SK-N-DZ (cell line): Measurements from ENCODE around the gene RPS6KA1.

ENCODE experiments used
- DNase-seq: peaks from one replicate; pipeline ENCODE4 v3.0.0-alpha.2; 2015; ENCODE audit warnings: low spot score

The RPS6KA1 gene

DNA sequence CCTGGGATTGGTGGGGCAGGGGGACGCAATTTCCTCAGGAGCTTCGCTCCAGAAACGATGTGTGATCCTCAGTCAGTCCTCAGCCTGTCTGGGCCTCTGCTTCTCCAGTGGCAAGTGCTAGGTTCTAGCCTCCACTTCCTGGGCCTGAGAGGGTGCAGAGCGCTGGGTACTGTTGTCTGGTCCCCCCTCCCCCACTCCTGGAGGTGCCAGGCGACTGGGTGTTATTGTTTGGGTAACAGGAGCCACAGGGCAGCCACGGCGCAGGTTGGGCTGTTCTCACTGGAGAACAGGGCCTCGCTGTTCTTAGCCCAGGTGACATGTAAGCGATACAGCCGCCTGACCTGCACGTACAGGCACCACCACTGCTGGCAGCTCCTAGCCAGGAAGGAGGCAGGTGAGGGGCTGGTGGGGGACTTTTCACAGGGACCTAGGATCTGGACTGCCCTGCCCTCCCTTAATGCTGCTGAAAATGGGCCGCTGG is 2.1 kb downstream of the RPS6KA1 start:
- no peak for DNase-seq

DNA sequence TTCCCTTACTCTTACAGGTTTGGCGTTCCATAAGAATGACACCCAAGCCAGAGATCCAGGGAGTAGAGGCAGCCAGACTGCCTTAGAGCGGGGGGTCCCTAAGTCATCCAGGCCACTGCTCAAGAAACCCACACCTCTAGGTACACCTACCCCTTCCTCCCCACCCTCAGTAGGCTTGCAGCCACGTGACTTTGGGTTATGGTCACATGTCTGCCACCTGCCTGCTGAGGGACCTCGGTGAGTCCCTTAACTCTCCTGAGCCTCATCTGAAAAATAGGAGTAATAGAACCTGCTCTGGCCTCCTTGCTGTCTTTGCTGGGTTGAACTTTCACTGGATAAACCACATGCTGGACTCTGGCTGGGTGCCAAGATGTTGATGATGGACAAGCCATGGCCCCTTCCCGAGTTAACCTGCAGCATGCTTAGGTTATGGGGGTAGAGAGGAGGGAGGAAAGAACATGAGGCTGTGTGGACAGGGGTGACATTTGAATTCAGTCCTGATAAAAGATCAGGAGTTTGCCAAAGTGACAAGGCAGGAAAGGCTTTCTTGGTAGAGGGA is 4.5 kb downstream of the RPS6KA1 start:
- no peak for DNase-seq

DNA sequence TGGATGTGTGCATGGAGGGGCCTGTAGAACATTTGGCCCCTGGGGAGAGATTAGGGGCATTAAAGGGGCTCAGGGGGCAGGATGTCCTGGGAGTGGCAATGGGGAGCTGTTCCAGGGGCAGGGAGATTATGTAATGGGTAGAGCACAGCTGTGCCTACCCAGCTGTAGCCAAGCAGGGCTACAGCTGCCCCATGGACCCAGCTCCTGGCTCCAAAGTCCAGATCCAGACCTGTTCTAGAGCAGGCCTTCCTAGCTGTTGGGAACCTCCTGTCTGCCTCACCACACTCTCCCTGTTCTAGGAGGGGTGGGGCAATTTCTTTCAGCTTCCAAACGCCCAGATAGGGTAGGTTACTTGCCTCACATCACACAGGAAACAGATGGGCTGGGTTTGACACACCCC is 5.6 kb downstream of the RPS6KA1 start:
- DNase-seq = no peak

DNA sequence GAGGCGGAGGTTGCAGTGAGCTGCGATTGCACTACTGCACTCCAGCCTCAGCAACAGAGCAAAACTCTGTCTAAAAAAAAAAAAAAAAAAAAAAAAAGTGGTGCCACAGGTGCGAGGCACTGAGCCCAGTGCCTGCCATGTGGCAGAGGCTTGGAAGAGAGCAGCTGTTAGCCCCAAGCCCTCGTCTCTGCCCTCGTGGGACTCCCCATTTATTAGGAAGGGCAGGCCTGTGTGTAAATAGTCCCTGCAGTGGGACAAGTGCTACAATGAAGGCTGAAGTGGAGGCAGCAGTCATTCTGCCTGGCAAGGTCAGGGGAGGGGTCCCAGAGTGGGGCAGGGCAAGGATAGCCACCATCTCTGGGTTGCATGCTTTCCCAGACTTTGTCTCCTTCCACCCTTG is 6.5 kb downstream of the RPS6KA1 start:
- no peak for DNase-seq

DNA sequence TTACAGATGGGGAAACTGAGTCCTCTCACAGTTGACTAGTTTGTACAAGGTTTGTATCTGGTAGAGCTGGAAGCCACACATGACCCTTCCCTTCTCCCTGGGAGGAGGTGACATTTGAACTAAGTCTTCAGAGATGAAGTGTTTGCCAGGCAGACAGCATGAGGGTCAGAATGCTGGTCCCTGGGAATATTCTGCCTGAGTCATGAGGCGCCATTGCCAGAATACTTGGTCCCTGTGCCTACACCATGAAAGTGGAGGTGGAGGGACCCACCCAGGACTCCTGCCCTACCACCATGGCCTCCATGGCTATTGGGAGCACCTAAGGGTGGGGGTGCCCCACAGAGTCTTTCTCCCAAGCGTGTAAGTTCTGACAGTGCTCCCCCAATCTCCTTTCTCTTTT is 7.0 kb downstream of the RPS6KA1 start:
- no peak for DNase-seq

DNA sequence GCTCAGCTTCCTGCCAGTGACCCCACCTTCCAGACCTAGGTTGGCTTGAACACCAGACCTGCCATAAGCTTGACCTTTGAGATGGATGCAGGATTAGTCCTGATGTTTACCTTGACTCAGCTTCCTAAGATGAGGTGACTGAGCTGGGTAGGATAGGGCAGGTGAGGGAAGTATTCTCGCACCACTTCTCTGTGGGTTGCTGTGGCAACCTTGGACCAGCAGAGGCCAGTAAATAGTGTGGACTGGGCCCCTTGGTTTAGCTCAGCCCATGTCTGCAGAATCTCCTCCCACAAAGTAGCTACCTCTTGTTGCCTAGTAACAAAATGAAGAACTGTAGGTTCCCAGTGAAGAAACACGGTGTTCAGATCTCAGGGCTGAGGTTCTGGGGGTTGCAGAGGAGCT is 8.4 kb downstream of the RPS6KA1 start:
- DNase-seq = no peak

DNA sequence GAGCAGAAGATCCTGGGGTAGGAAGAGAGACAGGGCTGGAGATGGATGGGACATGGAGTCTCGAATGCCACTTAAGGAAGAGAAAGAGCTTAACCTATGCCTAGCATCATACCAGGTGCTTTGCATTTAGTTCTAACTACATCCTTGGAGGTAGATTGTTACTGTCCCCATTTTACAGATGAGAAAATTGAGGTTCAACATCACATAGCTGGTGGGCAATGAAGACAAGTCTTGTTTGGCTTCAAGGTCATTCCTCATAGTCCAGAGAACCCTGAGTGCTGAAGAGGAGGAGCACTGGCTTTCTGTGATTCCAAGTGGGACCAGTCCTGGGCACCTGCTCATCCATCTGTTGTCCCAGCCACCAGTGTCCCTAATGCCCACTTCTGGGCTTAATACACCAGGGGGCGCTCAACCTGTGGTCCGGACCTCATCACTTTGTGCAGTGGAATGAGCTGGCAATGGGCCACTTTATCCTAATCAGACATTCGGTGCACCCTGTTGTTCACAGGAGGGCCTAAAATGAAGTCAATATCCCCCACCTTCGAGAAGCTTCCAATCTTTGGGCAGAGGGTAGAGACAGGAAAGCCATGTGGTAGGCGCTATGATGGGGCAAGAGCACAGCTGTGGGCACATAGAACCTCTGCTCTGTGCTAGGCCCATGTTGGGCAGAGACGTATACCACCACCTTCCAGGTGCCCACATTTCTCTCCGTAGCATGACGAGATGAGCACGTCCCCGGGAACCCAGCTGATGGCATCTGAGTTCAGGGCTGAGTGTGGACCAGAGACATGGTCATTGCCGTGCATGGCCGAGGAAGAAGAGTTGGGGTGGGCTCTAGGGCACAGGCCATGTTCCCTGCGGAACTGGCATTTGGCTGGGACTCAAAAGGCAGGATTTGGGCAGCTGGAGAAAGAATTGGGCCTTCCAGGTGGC is 9.2 kb downstream of the RPS6KA1 start:
- DNase-seq = peak; percentile 18

DNA sequence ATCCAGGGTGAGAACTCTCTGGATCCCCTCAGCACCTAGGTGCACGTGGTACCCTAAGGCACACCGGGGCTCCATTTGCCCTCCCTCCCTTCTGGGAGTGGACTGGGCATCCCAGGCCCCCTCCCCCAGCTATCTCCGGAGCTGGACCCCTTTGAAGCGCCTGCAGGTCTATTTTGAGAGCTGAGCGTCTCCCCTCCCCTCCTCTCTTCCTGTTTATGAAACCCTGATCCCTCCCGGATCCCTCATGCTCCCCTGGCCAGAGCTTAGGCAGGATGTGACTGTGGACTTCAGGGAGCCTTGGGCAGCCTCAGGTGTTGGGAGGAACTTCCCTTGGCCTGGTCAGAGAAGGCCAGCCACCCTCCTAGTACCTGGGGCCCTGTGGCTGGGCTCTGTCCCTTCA is 10.2 kb downstream of the RPS6KA1 start:
- no peak for DNase-seq

DNA sequence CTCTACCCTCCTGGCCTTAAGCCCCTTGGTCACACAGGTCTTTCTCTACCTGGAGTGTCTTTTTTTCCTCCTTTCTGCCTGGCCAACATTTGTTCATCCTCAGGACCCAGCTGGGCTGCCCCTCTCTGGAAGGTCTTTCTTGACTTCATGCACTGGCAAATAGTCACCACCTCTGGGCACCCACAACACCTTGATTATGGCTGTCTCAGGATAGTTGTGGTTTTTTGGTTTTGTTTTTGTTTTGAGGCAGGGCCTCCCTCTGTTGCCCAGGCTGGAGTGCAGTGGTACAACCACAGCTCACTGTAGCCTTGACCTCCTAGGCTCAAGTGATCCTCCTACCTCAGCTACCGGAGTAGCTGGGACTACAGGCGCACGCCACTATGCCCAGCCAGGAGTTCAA is 10.8 kb downstream of the RPS6KA1 start:
- DNase-seq = no peak

DNA sequence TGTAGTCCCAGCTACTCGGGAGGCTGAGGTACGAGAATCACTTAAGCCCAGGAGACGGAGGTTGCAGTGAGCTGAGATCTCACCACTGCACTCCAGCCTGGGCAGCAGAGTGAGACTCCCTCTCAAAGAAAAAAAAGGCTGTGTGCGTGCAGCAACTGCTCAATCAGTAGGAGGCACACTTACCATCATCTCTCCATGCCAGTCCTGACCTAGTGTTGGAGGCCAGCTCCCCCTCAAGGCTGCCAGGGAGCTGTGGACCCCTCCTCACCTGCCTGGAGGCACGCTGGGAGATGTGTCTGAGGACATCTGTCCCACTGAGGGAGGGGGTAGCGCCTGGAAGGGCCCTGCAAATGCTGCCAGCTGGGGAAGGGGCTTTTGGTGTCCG is 11.9 kb downstream of the RPS6KA1 start:
- DNase-seq = no peak

DNA sequence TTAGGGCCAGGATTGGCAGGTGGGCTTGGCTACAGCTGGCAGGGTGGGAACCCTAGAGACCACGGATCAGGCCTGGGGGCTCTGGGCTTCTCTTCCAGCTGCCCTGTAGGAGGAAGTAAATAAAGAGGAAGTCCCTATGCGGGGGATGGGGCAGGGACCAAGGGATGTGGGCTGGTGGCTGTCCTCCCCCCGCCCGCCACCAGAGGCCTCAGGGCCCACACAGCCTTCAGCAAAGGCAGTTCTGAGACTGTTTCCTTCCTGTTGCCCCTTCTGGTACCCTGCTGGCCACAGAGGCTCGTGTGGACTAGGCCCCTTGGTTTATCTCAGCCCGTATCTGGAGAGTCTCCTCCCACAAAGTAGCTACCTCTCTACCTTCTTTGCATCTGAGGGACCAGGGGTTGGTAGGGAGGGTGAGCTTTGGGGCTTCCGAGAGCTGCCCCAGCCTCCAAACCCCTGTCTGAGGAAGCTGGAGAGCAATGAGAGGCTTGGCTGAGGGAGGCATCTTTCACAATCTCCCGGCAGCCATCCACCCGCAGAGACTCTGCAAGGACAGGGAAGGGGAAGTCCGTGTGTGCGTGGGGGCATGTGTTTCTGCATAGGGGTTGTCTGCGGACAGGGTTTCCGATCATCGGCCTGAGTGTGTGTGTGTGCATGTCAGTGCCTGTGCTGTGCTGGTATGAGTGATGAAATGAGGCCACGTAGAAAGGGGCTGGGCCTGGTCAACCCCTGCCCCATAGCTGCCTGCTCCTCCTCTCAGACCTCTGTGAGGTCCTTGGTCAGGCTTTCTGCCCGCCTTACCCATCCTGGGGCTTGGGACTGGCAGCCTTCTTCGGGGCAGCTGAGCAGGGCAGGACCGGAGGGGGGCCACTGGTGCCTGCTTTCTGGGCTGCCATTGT is 12.5 kb downstream of the RPS6KA1 start:
- peak; percentile 63 for DNase-seq

DNA sequence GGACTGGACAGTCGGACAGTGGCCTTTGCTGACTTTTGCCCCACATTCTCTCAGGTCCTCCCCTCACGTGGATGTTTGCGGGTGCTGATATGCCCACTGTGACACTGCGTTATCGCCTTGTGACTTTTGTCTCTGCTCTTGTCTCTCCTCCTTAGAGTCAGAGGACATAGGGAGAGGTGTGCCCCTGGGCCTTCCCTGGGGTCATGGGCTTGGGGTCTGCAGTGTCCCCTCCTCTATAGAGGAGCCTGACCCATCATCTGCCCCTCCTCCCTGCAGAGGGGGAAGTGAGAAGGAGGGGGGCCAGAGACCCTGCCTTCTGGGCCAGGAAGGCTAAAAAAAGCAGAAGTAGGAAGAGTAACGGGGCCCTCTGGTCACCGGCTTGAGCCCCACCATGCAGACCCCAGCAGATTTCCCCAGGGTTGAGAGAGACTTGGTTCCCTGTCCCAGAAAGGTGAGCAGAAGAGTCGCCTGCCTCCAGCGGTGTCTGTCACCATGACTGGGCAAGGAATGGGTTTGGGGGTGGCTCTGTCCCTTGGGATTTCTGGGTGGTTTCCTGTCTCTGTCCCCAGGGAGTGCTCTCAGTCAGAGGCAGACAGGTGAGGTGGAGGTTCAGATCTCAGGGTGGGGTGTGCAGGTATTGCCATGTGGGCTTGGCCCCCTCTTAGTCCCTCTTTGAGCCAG is 13.3 kb downstream of the RPS6KA1 start:
- no peak for DNase-seq

DNA sequence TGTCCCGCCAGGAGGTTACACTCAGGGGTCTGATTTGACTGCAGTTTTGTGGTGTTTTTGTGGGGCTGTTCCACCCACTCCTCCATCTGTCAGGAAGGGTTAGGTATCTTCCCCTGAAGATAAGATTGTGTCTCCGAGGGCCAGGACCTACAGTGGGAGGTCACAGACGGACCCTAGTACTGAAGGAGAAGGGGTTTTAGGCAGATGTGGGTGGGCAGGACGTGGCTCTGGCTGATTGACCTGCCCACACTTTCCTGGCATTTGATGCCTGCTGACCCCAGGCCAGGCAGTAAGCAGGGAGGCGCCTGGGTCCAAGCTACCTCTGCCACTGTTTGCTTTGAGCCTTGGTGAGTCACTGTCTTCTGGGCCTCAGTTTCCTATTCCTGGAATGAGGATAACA is 13.9 kb downstream of the RPS6KA1 start:
- DNase-seq = no peak

DNA sequence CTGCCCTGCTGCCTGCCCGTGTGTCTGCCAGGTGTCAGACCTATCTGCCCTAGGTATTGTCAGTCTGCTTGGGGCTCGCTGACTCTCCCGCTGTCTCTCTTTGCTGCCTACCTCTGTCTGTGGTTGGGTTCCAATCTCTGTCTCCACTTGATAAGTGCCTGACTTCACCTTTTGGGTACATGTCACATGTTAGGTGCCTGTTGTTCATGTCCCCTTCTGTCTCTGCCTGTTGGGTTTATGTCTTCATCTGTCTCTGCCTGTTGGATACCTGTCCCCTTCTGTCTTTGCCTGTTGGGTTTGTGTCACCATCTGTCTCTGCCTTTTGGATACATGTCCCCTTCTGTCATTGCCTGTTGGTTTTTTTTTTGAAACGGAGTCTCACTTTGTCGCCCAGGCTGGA is 14.6 kb downstream of the RPS6KA1 start:
- DNase-seq = no peak

DNA sequence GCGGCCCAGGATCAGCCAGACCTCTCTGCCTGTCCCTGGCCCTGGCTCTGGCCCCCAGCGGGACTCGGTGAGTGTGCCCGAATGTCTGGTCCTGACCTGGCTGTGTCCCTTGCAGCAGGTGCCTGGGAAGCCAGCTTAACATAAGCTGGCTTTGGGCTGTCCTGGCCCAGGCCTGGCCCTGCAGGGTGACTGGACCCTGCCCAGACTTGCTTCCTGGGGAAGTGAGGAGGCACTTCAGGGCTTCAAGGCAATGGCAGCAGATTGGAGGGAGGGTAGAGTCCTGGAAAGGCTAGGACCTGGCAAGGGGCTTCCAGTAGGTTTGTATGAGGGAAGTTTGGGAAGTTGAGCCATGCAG is 16.4 kb downstream of the RPS6KA1 start:
- no peak for DNase-seq

DNA sequence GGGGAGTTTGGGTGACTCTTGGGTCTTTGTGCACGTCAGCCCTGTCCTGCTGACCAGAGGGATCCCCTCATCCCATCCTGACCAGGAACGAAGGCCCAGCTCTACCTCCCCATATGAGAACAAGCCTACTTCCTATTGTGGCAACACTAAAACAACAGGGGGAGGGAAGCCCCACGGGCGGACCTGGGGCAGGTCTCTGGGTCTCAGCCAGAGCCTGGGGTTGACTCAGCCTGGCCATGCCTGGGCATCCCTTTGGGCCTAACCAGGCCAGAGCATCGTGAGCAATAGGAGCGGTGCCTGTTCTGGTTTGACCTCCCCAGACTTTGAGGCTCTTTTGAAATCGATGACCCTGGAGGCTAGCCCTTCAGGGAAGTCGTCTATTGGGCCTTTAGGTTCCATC is 16.8 kb downstream of the RPS6KA1 start:
- DNase-seq = no peak

DNA sequence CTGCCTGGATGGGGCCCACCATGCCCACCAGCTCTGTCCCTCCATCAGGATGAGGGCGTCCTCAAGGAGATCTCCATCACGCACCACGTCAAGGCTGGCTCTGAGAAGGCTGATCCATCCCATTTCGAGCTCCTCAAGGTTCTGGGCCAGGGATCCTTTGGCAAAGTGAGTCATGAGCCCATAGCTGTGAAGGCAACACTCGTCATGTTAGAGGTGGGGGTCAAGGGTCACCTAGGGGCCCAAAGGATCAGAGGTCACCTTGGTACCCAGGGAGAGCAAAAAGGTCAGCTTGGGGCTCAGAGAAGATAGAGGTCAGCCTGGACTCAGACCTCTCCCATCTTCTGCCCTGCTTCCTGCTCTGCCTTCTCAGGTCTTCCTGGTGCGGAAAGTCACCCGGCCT is 17.3 kb downstream of the RPS6KA1 start:
- no peak for DNase-seq

DNA sequence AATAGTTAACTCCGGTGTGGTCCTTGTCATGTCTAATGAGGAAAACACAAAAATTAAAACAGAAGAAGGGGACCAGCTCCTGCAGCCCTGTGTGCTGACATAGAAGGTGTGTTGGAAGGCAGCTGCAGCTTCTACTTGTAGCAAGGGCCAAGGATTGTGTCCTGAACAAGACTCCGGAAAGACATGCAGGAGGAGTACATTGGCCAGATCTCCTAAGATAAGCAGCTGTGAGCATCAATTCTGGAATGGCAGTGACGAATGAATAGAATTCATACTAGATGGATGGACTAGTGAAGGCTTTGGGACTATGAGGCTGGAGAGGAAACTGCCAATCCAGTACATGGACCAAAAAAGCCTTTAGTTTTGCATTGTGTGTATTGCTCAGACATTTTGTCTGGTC is 19.3 kb downstream of the RPS6KA1 start:
- DNase-seq = no peak

DNA sequence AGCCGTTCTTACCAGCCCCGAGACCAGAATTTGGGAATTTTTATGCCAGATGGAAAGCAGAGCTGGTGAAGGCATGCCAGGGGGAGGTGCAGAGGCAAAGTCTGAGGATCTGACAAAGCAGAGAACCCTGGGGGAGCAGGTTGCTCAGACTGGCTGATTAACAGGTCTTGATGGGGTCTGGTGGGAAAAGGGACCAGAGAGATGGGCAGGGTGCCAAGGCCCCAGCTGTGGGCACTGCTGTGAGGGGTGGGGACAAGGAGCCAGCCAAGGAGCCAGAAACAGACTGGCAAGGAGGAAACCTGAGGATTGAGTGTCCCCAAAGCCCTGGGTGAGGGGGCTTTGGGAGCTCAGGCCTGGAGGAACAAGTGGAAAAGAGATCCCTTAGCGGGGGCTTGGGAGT is 21.4 kb downstream of the RPS6KA1 start:
- no peak for DNase-seq

DNA sequence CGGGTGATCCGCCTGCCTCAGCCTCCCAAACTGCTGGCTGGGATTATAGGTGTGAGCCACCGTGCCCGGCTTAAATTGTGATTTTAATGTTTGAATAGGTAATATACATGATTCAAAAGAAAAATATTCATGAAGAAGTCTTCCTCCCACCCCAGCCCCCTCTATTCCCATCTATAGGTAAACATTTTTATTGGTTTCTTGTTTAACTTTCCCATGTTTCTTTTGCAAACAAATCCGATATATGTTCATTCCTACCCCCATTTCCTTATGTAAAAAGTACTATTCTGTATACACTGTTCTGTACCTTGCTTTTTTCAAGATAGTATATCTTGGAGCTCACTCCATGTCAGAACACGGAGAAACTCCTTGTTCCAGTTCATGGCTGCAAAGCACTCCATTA is 23.2 kb downstream of the RPS6KA1 start:
- DNase-seq = no peak

DNA sequence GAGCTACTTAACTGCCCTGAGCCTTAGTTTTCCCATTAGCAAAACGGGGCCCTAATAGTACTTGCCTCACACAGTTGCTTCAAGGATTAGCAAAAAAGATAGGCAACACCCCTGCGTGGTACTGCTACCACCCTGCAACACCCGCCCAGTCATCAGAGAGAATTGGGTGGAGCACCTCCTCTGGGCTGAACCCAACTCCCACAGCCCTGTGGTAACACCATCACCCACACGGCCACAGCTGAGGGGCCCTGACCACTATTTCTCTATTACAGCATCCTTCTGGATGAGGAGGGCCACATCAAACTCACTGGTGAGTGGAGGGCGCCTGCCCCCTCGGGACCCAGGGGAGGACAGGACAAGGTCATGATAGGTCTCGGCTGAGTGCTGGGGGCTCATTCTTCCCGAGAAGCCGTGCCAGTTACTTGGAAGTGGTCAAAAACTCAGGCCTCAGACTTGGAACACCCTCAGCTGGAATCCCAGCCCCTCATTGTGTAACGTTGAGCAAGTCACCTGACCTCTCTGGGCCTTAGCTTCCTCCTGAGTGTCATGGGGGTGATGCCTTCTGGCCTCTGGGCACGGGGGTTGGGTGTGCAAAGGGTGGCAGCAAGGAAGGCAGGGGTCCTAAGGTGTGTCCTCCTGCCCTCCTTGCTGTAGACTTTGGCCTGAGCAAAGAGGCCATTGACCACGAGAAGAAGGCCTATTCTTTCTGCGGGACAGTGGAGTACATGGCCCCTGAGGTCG is 24.6 kb downstream of the RPS6KA1 start:
- no peak for DNase-seq
